SU-DHL-6 (cell line): Measurements from ENCODE around the gene EXD1.

Source experiments
- H2AFZ ChIP-seq: fragments of 200-600 bp; sonication (generic); 2 replicates; pipeline ENCODE4 v1.6.1; 2014; ENCODE audit warnings: low read depth, mild to moderate bottlenecking, moderate library complexity, mixed read lengths, antibody characterized with exemption, low read length; ENCODE audit not compliant: severe bottlenecking
- H3F3A ChIP-seq: fragments of 200-600 bp; shearing (Covaris generic); 2 replicates; pipeline ENCODE4 v1.6.0; 2016; ENCODE audit warnings: antibody characterized with exemption, mild to moderate bottlenecking; ENCODE audit not compliant: insufficient read depth
- H3K27ac ChIP-seq: fragments of 200-600 bp; sonication (generic); 2 replicates; pipeline ENCODE4 v1.5.1; 2016; ENCODE audit warnings: low read depth, mild to moderate bottlenecking, low read length, moderate library complexity, mixed read lengths
- H3K27me3 ChIP-seq: fragments of 200-600 bp; sonication (generic), shearing (Covaris generic); 2 replicates; pipeline ENCODE4 v1.6.0; 2014; ENCODE audit warnings: mild to moderate bottlenecking, low read length
- H3K36me3 ChIP-seq: fragments of 200-600 bp; sonication (generic); 2 replicates; pipeline ENCODE4 v1.6.1; 2014; ENCODE audit warnings: mild to moderate bottlenecking, low read length, mixed read lengths
- H3K4me2 ChIP-seq: fragments of 300-600, 200-600 bp; shearing (Covaris generic), sonication (generic); 2 replicates; pipeline ENCODE4 v1.6.0; 2014; ENCODE audit warnings: low read length, low read depth, mild to moderate bottlenecking; ENCODE audit not compliant: poor library complexity, severe bottlenecking
- H3K4me3 ChIP-seq: fragments of 200-600 bp; sonication (generic); 2 replicates; pipeline ENCODE4 v1.5.1; 2014; ENCODE audit warnings: antibody characterized with exemption, low read length, mild to moderate bottlenecking, mixed read lengths; ENCODE audit not compliant: insufficient read depth, poor library complexity, severe bottlenecking
- H3K79me2 ChIP-seq: fragments of 200-600 bp; sonication (generic); 2 replicates; pipeline ENCODE4 v1.6.1; 2014; ENCODE audit warnings: mild to moderate bottlenecking, low read length, moderate library complexity; ENCODE audit not compliant: insufficient read depth
- H3K9ac ChIP-seq: fragments of 200-600 bp; sonication (generic); 2 replicates; pipeline ENCODE4 v1.7.0; 2014; ENCODE audit warnings: mild to moderate bottlenecking, low read length
- H3K9me2 ChIP-seq: fragments of 200-600 bp; sonication (generic); replicated peaks from 2 replicates; pipeline ENCODE4 v1.6.1; 2014; ENCODE audit warnings: low read length; ENCODE audit not compliant: insufficient read depth
- H3K9me3 ChIP-seq: fragments of 200-600 bp; sonication (generic); 2 replicates; pipeline ENCODE4 v1.6.1; 2014; ENCODE audit warnings: low read length, mixed read lengths; ENCODE audit not compliant: insufficient read depth
- H4K20me1 ChIP-seq: fragments of 200-600 bp; sonication (generic); 2 replicates; pipeline ENCODE4 v1.6.1; 2014; ENCODE audit warnings: low read depth, mild to moderate bottlenecking, antibody characterized with exemption, low read length, moderate library complexity, mixed read lengths
- EZH2phosphoT487 ChIP-seq: fragments of 200-600 bp; sonication (generic), shearing (Covaris generic); conservative IDR thresholded peaks from 2 replicates; pipeline ENCODE4 v1.6.1; 2018; ENCODE audit warnings: mild to moderate bottlenecking, antibody characterized with exemption, low read length, moderate library complexity, mixed read lengths
- TF ChIP-seq, protein P1 (sequence below): fragments of 200-600 bp; sonication (generic); IDR thresholded peaks from one replicate; pipeline ENCODE4 v1.5.1; 2017; ENCODE audit warnings: antibody characterized with exemption, mild to moderate bottlenecking, low read length, moderate library complexity; ENCODE audit not compliant: insufficient read depth, poor library complexity, severe bottlenecking

The EXD1 gene

DNA sequence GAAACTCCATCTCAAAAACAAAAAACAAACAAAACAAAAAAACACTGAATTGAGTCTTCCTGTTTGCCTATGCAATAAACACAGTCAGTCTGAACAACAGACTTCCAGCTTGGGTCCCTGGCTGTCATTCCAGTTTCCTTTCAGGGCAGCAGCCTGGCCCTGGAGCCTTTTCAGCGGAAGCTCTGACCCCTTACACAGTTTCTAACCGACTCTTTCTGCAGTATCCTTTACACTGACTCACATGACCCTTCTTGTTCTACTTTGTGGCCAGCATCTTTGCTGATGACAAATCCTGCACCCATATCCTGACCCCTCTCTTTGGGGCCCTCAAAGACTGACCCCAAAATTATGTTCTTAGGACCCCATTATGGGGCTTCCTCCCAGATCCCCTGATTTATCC lies 76.1 kb downstream of the EXD1 start:
- H3K4me3 ChIP-seq = no peak overlapping the region
- no peak for TF ChIP-seq EZH2phosphoT487
- H3K27ac ChIP-seq = no peak overlapping the region
- no peaks in the 10 kb centered on the region for H3K79me2 ChIP-seq
- H4K20me1 ChIP-seq = no peaks in the 10 kb centered on the region
- no peak overlapping the region for H3K9ac ChIP-seq
- no peaks in the 10 kb centered on the region for H3K27me3 ChIP-seq
- no peaks in the 10 kb centered on the region for H3F3A ChIP-seq
- H3K4me2 ChIP-seq = no peak overlapping the region
- H3K9me3 ChIP-seq = no peaks in the 10 kb centered on the region
- no peak overlapping the region for H2AFZ ChIP-seq
- H3K9me2 ChIP-seq = no peaks in the 10 kb centered on the region
- no peaks in the 10 kb centered on the region for H3K36me3 ChIP-seq

DNA sequence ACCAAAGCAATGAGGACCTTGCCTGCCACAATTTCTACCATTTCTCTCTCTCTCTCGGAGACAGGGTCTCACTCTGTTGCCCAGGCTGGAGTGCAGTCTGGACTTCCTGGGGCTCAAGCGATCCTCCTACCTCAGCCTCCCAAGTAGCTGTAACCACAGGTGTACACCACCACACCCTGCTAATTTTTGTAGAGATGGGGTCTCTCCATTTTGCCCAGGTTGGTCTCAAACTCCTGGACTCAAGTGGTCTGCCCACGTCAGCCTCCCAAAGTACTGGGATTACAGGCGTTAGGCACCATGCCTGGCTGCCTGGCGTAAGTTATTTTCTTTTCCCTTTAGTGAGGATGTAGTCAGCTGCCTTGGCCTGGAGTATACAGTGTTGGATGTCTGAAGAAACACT lies 76.8 kb downstream of the EXD1 start:
- H3K4me3 ChIP-seq = no peak overlapping the region
- H3K36me3 ChIP-seq = no peaks in the 10 kb centered on the region
- H3F3A ChIP-seq = no peaks in the 10 kb centered on the region
- no peaks in the 10 kb centered on the region for H3K27me3 ChIP-seq
- H3K27ac ChIP-seq = no peak overlapping the region
- no peak overlapping the region for H2AFZ ChIP-seq
- no peaks in the 10 kb centered on the region for H4K20me1 ChIP-seq
- H3K9me2 ChIP-seq = no peaks in the 10 kb centered on the region
- TF ChIP-seq, protein P1, sequence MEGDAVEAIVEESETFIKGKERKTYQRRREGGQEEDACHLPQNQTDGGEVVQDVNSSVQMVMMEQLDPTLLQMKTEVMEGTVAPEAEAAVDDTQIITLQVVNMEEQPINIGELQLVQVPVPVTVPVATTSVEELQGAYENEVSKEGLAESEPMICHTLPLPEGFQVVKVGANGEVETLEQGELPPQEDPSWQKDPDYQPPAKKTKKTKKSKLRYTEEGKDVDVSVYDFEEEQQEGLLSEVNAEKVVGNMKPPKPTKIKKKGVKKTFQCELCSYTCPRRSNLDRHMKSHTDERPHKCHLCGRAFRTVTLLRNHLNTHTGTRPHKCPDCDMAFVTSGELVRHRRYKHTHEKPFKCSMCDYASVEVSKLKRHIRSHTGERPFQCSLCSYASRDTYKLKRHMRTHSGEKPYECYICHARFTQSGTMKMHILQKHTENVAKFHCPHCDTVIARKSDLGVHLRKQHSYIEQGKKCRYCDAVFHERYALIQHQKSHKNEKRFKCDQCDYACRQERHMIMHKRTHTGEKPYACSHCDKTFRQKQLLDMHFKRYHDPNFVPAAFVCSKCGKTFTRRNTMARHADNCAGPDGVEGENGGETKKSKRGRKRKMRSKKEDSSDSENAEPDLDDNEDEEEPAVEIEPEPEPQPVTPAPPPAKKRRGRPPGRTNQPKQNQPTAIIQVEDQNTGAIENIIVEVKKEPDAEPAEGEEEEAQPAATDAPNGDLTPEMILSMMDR = no peak
- no peak for TF ChIP-seq EZH2phosphoT487
- H3K4me2 ChIP-seq = no peak overlapping the region
- H3K79me2 ChIP-seq = no peaks in the 10 kb centered on the region
- H3K9me3 ChIP-seq = no peaks in the 10 kb centered on the region
- H3K9ac ChIP-seq = no peak overlapping the region

DNA sequence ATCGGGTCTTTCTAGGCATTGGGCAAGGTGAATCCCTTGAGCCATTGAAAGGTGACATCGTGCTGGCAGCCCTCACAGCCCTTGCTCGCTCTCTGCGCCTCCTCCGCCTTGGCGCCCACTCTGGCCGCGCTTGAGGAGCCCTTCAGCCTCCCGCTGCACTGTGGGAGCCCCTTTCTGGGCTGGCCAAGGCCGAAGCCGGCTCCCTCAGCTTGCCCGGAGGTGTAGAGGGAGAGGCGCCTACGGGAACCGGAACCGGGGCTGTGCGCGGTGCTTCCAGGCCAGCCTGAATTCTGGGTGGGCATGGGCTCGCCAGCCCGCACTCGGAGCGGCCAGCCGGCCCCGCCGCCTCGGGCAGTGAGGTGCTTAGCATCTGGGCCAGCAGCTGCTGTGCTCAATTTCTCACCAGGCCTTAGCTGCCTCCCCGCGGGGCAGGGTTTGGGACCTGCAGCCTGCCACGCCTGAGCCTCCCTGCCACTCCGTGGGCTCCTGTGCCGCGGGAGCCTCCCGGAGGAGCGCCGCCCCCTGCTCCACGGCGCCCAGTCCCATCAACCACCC lies 79.0 kb downstream of the EXD1 start:
- H3K9ac ChIP-seq = no peak overlapping the region
- H3K36me3 ChIP-seq = no peaks in the 10 kb centered on the region
- H3F3A ChIP-seq = no peaks in the 10 kb centered on the region
- TF ChIP-seq, protein P1 = no peak
- TF ChIP-seq EZH2phosphoT487 = no peak
- H3K4me3 ChIP-seq = no peak overlapping the region
- no peaks in the 10 kb centered on the region for H3K9me3 ChIP-seq
- H3K9me2 ChIP-seq = no peaks in the 10 kb centered on the region
- no peak overlapping the region for H3K27ac ChIP-seq
- no peak overlapping the region for H2AFZ ChIP-seq
- no peaks in the 10 kb centered on the region for H3K79me2 ChIP-seq
- H3K27me3 ChIP-seq = no peaks in the 10 kb centered on the region
- H3K4me2 ChIP-seq = no peak overlapping the region
- H4K20me1 ChIP-seq = no peaks in the 10 kb centered on the region

DNA sequence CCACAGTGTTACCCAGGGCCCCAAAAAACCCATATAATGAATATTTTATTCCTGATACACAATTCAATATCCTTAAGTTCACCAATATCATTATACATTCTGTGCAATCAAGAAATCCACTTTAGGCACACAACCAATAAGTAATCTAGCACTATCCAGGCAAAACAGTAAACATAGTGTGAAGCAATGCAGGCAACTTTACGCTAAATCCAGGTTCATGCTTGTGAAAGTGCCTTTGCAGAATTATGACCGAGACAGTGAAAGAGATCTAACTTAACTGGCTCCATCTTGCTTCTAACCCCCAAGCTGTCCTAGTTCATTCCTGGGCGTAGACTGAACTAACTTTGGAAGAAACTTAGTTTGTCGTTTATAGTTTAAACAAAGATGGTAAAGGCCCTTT lies 80.3 kb downstream of the EXD1 start:
- H3K27me3 ChIP-seq = no peaks in the 10 kb centered on the region
- H3F3A ChIP-seq = no peaks in the 10 kb centered on the region

More for the DNA sequence above, 80.3 kb downstream of the EXD1 start:
- Histone ChIP-seq H3K27ac (no peak overlapping the region), H3K9me2 (no peaks in the 10 kb centered on the region), H3K36me3 (no peaks in the 10 kb centered on the region), H3K79me2 (no peaks in the 10 kb centered on the region), H3K9me3 (no peaks in the 10 kb centered on the region), H3K4me3 (no peak overlapping the region), H3K9ac (no peak overlapping the region), H2AFZ (no peak overlapping the region), H4K20me1 (no peaks in the 10 kb centered on the region), H3K4me2 (no peak overlapping the region)
- no peak for TF ChIP-seq EZH2phosphoT487
- TF ChIP-seq, protein P1 = no peak
